Breast epithelium (tissue), 3 donors: Measurements from ENCODE around the gene NFXL1.

Experiments used
- POLR2A ChIP-seq: fragments of 450-650 bp; IDR thresholded peaks from one replicate; pipeline ENCODE4 v1.6.1; 2016; ENCODE audit warnings: antibody characterized with exemption, mild to moderate bottlenecking, moderate library complexity
- POLR2AphosphoS5 ChIP-seq, 3 donors: sonication (generic); formaldehyde crosslinking; IDR thresholded peaks; one replicate each; pipeline ENCODE4 v1.6.1; 2017; ENCODE audit warnings: antibody characterized with exemption in 3 of 3
- TF ChIP-seq, protein P1 (sequence below), 3 donors: fragments of 450-650 bp; IDR thresholded peaks; one replicate each; pipeline ENCODE4 v1.5.1; 2016 to 2017; ENCODE audit warnings: antibody characterized with exemption in 3 of 3, mild to moderate bottlenecking in 3 of 3, moderate library complexity in 3 of 3

- TF ChIP-seq, protein P1, sequence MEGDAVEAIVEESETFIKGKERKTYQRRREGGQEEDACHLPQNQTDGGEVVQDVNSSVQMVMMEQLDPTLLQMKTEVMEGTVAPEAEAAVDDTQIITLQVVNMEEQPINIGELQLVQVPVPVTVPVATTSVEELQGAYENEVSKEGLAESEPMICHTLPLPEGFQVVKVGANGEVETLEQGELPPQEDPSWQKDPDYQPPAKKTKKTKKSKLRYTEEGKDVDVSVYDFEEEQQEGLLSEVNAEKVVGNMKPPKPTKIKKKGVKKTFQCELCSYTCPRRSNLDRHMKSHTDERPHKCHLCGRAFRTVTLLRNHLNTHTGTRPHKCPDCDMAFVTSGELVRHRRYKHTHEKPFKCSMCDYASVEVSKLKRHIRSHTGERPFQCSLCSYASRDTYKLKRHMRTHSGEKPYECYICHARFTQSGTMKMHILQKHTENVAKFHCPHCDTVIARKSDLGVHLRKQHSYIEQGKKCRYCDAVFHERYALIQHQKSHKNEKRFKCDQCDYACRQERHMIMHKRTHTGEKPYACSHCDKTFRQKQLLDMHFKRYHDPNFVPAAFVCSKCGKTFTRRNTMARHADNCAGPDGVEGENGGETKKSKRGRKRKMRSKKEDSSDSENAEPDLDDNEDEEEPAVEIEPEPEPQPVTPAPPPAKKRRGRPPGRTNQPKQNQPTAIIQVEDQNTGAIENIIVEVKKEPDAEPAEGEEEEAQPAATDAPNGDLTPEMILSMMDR (IDR thresholded peaks at IDR 0.05): no peak
- TF ChIP-seq POLR2A: no peak
- no peak for TF ChIP-seq POLR2AphosphoS5 (IDR thresholded peaks at IDR 0.05)
Measured at GRCh38 chr4:47913330-47913729, 1.1 kb downstream of the NFXL1 start.
